Neural progenitor cell (in vitro differentiated cells): ENCODE results near the gene RAET1E. TPM values are rescaled to one million over a fixed set of nuclear protein-coding genes. Genes with fewer than 3 reads are reported as not detected.

ENCODE experiments used
- DNase-seq: peaks from one replicate; pipeline ENCODE4 v3.0.0-alpha.2; 2016; ENCODE audit warnings: low spot score
- H2AFZ ChIP-seq: fragments of 200-600 bp; sonication (generic); replicated peaks from 2 replicates; pipeline ENCODE4 v1.6.1; 2016; ENCODE audit warnings: antibody characterized with exemption
- H3F3A ChIP-seq: fragments of 200-600 bp; sonication (generic); 2 replicates; pipeline ENCODE4 v1.6.1; 2016; ENCODE audit warnings: antibody characterized with exemption, low read depth
- H3K27ac ChIP-seq: fragments of 200-600 bp; sonication (generic); 2 replicates; pipeline ENCODE4 v1.5.1; 2016; ENCODE audit warnings: mild to moderate bottlenecking
- H3K27me3 ChIP-seq: fragments of 200-600 bp; sonication (generic); 2 replicates; pipeline ENCODE4 v1.6.1; 2016; ENCODE audit warnings: mild to moderate bottlenecking, moderate library complexity
- H3K36me3 ChIP-seq: fragments of 200-600 bp; sonication (generic); 2 replicates; pipeline ENCODE4 v1.5.1; 2016
- H3K4me1 ChIP-seq: fragments of 200-600 bp; sonication (generic); 2 replicates; pipeline ENCODE4 v1.6.1; 2016; ENCODE audit warnings: mixed run types
- H3K4me2 ChIP-seq: fragments of 200-600 bp; sonication (generic); 2 replicates; pipeline ENCODE4 v1.6.1; 2016
- H3K4me3 ChIP-seq: fragments of 200-600 bp; sonication (generic); 2 replicates; pipeline ENCODE4 v1.5.1; 2016
- H3K79me2 ChIP-seq: fragments of 200-600 bp; sonication (generic); 2 replicates; pipeline ENCODE4 v1.6.1; 2016; ENCODE audit warnings: low read depth
- H3K9ac ChIP-seq: fragments of 200-600 bp; sonication (generic); 2 replicates; pipeline ENCODE4 v1.6.1; 2016
- H3K9me3 ChIP-seq: fragments of 200-600 bp; sonication (generic); 2 replicates; pipeline ENCODE4 v1.5.1; 2016; ENCODE audit warnings: low read depth
- H4K20me1 ChIP-seq: fragments of 200-600 bp; sonication (generic); 2 replicates; pipeline ENCODE4 v1.6.1; 2016; ENCODE audit warnings: low read depth
- H3K27ac Mint-ChIP-seq: 3 replicates; pipeline ENCODE4 v1.8.0; 2021; ENCODE audit warnings: mixed read lengths
- H3K27me3 Mint-ChIP-seq: 2 replicates; pipeline ENCODE4 v1.8.0; 2022; ENCODE audit warnings: low read depth, mild to moderate bottlenecking, inconsistent platforms, moderate library complexity, mixed read lengths; ENCODE audit not compliant: insufficient read depth
- H3K36me3 Mint-ChIP-seq: 3 replicates; pipeline ENCODE4 v1.8.0; 2021; ENCODE audit warnings: mixed read lengths
- H3K4me1 Mint-ChIP-seq: 3 replicates; pipeline ENCODE4 v1.8.0; 2021; ENCODE audit warnings: mixed read lengths
- H3K4me3 Mint-ChIP-seq: 3 replicates; pipeline ENCODE4 v1.8.0; 2021; ENCODE audit warnings: mild to moderate bottlenecking, moderate library complexity, mixed read lengths
- H3K9me3 Mint-ChIP-seq: 3 replicates; pipeline ENCODE4 v1.8.0; 2020; ENCODE audit warnings: mixed read lengths
- EZH2 ChIP-seq: fragments of 200-600 bp; sonication (generic); IDR thresholded peaks from 2 replicates; pipeline ENCODE4 v1.6.1; 2017; ENCODE audit warnings: antibody characterized with exemption, mild to moderate bottlenecking, moderate library complexity
- EZH2phosphoT487 ChIP-seq: fragments of 200-600 bp; sonication (generic); IDR thresholded peaks from 2 replicates; pipeline ENCODE4 v1.6.1; 2017; ENCODE audit warnings: antibody characterized with exemption
- total RNA-seq: library from RNA; depleted of rRNA; stranded (reverse); fragments of >200 nt; gene quantifications from 2 replicates; pipeline ENCODE4 v1.2.3, GENCODE V29; 2015; ENCODE audit warnings: low replicate concordance
- TF ChIP-seq, protein P1 (sequence below): fragments of 200-600 bp; sonication (generic); IDR thresholded peaks from 2 replicates; pipeline ENCODE4 v1.5.1; 2017; ENCODE audit warnings: antibody characterized with exemption, mild to moderate bottlenecking

Gene RAET1E
- total RNA-seq, 1 donor from 2014 or later = not detected

DNA sequence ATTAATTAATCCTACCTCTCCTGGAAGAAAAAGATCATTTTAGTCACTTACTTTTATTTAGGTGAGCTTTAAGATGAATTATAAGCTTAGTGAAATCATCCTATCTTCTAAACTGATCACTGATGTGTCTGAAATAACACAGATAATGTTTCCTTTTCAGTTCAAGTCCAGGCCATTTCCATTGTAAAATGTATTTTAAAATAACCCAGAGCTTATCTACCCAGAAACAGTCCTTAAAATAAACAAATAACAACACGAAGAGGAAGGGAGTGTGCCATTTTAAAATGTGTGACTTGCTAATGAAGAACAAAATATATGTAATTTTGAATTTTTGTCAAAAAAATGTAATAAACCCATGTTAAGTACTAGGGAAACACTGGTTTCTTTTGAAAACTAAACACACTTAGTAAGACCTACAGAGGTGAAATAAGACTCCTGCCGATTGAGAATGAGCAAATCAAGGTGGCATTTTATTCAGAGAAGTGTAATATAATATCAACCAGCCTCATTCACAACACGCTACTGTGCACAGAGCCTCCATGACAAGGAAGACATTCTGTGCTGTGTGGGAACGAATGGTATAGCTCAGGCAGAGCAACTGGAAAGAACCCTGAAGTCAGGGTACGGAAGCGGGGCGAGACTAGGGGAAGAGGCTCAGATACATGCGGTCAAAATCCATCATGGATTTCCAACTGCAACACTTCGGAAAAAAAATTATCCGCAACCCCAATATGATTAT is 41.5 kb downstream of the RAET1E start:
- Mint-ChIP-seq H3K27ac (no peak overlapping the region), H3K27me3 (peaks cover 4% of the 10 kb centered on the region), H3K9me3 (no peaks in the 10 kb centered on the region), H3K36me3 (peaks cover 10% of the 10 kb centered on the region), H3K4me3 (no peak overlapping the region), H3K4me1 (peaks cover 29% of the 10 kb centered on the region)
- Histone ChIP-seq H3K4me3 (no peak overlapping the region), H3K79me2 (no peaks in the 10 kb centered on the region), H3K4me2 (no peak overlapping the region), H3K9me3 (no peaks in the 10 kb centered on the region), H3K4me1 (no peaks in the 10 kb centered on the region), H3K27me3 (peaks cover 13% of the 10 kb centered on the region), H2AFZ (no peak overlapping the region), H3K36me3 (no peaks in the 10 kb centered on the region), H3K9ac (no peak overlapping the region), H3K27ac (no peak overlapping the region), H3F3A (no peaks in the 10 kb centered on the region), H4K20me1 (peaks cover 3% of the 10 kb centered on the region)
- TF ChIP-seq EZH2phosphoT487 (no peak), EZH2 (no peak)
- TF ChIP-seq, protein P1, sequence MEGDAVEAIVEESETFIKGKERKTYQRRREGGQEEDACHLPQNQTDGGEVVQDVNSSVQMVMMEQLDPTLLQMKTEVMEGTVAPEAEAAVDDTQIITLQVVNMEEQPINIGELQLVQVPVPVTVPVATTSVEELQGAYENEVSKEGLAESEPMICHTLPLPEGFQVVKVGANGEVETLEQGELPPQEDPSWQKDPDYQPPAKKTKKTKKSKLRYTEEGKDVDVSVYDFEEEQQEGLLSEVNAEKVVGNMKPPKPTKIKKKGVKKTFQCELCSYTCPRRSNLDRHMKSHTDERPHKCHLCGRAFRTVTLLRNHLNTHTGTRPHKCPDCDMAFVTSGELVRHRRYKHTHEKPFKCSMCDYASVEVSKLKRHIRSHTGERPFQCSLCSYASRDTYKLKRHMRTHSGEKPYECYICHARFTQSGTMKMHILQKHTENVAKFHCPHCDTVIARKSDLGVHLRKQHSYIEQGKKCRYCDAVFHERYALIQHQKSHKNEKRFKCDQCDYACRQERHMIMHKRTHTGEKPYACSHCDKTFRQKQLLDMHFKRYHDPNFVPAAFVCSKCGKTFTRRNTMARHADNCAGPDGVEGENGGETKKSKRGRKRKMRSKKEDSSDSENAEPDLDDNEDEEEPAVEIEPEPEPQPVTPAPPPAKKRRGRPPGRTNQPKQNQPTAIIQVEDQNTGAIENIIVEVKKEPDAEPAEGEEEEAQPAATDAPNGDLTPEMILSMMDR = no peak
- DNase-seq = no peak

DNA sequence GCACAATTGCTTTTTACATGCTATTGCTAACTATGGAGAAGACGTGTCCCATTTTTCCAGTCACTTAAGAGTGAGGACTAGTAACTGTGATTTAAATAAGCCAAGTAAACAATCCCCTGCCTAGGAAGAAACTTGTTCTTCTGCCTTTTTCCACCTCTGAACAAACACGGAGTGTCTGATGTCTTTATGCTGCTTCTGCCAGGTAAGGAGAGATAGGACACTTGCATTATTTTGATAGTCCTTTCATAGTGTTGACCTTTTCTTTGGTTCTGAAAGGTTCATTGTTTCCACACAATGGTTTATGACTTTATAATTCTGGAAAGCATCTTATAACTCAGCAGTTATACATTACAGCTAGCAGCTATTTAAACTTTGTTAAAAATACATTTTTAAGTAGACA is 42.2 kb downstream of the RAET1E start:
- TF ChIP-seq, protein P1 = no peak
- TF ChIP-seq EZH2 (no peak), EZH2phosphoT487 (no peak)
- no peak overlapping the region for H3K27ac Mint-ChIP-seq

DNA sequence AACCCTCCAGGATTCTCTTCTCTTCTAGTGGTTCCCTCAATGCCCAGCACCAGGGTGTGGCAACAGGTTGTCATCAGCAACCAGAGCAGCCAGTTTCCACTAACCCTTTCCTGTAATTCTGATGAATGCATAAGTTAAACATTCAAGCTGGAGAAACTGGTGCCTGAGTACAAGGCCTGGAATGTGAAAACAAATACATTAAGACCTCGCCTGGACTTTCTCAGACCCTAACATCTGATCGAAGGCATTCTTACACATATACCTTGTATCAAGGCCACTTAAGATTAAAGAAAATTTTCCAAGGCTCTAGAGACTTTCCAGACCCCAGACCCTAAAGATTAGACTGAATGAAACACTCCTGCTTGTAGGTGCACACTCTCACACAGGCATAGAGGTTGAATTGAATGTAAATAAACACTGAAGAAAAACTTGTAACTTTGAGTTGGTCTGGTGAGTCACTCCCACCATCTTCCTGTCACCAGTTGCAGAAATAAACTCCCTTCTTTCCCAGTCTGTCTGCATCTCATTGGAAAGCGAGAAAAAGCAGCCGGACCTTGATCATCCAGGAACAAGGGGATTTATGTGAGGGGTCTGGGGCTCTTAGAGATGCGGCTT is 42.8 kb downstream of the RAET1E start:
- Mint-ChIP-seq H3K4me3 (no peak overlapping the region), H3K4me1 (peaks cover 16% of the 10 kb centered on the region), H3K27ac (no peak overlapping the region), H3K36me3 (peaks cover 11% of the 10 kb centered on the region), H3K9me3 (no peaks in the 10 kb centered on the region), H3K27me3 (peaks cover 2% of the 10 kb centered on the region)
- no peaks in the 10 kb centered on the region for H3K79me2 ChIP-seq
- no peak overlapping the region for H3K4me3 ChIP-seq
- no peaks in the 10 kb centered on the region for H4K20me1 ChIP-seq
- H3F3A ChIP-seq = no peaks in the 10 kb centered on the region
- TF ChIP-seq EZH2phosphoT487 (no peak), EZH2 (no peak)
- TF ChIP-seq, protein P1 = no peak
- H3K27ac ChIP-seq = no peak overlapping the region
- DNase-seq = no peak
- H3K4me2 ChIP-seq = no peak overlapping the region
- H3K27me3 ChIP-seq = peaks cover under 1% of the 10 kb centered on the region
- no peaks in the 10 kb centered on the region for H3K9me3 ChIP-seq
- no peak overlapping the region for H2AFZ ChIP-seq
- no peak overlapping the region for H3K9ac ChIP-seq
- H3K36me3 ChIP-seq = no peaks in the 10 kb centered on the region
- no peaks in the 10 kb centered on the region for H3K4me1 ChIP-seq

More for the DNA sequence above, 42.2 kb downstream of the RAET1E start:
- Histone ChIP-seq H3K4me3 (no peak overlapping the region), H2AFZ (no peak overlapping the region), H3K9me3 (no peaks in the 10 kb centered on the region), H3K79me2 (no peaks in the 10 kb centered on the region), H3K4me2 (no peak overlapping the region), H3K9ac (no peak overlapping the region), H3K27ac (no peak overlapping the region), H4K20me1 (peaks cover 3% of the 10 kb centered on the region), H3F3A (no peaks in the 10 kb centered on the region), H3K4me1 (no peaks in the 10 kb centered on the region), H3K27me3 (peaks cover 6% of the 10 kb centered on the region), H3K36me3 (no peaks in the 10 kb centered on the region)
- no peak for DNase-seq
- Mint-ChIP-seq H3K36me3 (peaks cover 11% of the 10 kb centered on the region), H3K9me3 (no peaks in the 10 kb centered on the region), H3K27me3 (peaks cover 4% of the 10 kb centered on the region), H3K4me1 (peaks cover 22% of the 10 kb centered on the region), H3K4me3 (no peak overlapping the region)
